Stimulated activated CD4-positive, alpha-beta T cell treated with anti-CD3 and anti-CD28 coated beads, TNF-alpha, amount 100 ng/mL, for 1 hour (primary cell): ENCODE data around the gene SLFN11.
"Not testable (repeated sequence)": the region's sequence is repeated elsewhere in the genome, so short reads cannot be mapped to it uniquely, and the experiment has no call there.

Experiments used
- DNase-seq, 3 donors: peaks; one replicate each; pipeline ENCODE4 v3.0.0-alpha.2; 2020; ENCODE audit warnings: low read depth in 3 of 3, low spot score in 1 of 3

Gene SLFN11

DNA sequence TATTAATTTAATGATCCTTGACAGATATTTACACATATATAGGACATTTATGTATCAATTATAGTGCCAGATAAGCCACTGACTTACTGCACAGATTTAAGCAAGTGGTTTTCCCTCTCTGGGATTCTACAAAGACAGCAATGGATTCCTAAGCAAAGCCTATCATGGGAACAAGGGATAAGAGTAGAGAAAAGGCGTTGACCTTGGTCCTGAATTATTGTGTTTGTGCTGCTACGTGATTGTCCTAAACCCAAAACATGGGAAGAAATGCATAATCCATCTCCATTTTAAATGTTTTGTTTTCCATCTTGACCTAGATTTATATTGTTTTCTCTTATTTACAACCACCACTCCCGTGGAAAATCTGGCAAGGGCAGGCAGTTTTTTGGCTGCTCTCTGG lies 14.0 kb downstream of the SLFN11 start:
- DNase-seq: no peak

- no peak for DNase-seq
Measured at GRCh38 chr17:35352284-35352683, 21.1 kb downstream of the SLFN11 start.

DNA sequence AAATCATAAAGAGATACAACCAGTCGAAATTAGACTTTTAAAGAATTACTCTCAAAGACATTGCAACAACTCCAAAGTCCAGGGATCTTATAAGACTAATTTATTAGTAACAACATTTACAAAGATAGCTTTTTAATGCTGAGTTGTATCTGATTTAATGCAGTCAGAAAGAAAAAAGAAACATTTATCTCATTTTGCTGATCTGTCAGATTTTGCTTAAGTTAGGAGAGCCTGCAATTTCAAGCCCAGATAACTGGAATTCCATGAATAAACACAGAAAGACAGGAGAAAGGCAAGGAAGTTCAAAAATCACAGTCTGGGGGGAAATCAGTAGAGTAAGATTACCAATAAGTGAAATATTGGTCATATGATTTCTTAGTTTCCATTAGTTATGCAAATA lies 22.9 kb downstream of the SLFN11 start:
- no peak for DNase-seq

- DNase-seq: no peak
Measured at GRCh38 chr17:35345926-35346771, 27.3 kb downstream of the SLFN11 start.

DNA sequence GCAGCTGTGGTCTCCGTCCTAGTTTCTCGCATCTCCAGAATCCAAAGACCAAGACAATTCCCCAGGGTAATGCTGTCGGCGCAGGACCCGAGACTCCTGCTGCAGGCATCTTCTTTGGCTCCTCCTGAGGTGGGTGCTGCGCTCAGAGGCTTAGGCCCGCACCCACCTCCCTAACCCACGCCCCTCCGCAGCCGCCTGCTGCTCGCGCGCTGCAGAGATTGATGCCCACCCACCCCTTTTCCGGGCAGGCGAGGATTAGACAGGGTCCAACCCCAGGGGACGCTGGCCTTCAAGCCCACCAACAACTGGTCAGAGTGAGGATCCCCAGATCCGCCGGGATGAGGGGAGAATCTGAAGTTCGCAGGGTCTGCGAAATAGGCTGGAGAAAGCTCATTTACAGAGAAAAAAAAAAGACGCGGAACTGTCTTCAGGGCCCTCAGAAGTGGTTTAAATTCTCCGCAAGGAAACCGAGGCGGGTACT lies 27.9 kb downstream of the SLFN11 start:
- no peak for DNase-seq

DNA sequence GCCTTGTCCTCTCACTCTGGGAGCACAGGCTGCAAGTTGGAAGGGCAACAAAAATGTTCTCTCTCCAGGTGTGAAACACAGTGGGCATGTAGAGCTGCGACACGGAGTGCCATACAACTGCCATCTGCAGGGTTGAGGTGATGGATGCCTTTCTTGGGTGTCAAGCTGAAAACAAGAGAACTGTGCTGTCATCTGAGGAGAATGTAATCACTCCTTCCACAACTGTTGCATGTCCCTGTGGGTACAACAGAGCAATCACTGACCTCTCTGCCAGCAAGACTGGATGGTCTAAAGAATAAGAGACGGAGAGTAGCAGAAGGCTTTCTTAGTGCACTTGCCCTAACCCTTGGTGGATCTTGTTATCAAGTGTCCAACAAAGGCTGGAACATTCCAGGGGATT lies 29.2 kb downstream of the SLFN11 start:
- DNase-seq: no peak

DNA sequence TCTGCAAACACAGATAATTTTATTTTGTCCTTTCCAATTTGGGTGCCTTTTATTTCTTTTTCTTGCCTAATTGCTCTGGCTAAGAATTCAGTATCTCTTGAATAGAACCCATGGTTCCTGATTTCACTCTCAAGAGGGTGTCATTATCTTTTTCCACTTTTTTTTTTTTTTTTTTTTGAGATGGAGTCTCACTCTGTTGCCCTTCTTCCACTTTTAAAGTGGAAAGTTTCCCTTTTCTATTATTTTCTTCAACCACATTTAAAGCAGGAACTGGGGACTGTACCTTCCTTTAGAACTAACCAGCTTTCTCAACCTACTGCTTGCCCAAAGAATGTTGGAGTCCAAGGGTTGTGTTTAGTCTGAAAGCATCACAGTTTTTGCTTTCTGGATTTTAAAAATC lies 31.1 kb downstream of the SLFN11 start:
- DNase-seq: no peak

- no peak for DNase-seq
Measured at GRCh38 chr17:35341411-35341992, 31.9 kb downstream of the SLFN11 start.

DNA sequence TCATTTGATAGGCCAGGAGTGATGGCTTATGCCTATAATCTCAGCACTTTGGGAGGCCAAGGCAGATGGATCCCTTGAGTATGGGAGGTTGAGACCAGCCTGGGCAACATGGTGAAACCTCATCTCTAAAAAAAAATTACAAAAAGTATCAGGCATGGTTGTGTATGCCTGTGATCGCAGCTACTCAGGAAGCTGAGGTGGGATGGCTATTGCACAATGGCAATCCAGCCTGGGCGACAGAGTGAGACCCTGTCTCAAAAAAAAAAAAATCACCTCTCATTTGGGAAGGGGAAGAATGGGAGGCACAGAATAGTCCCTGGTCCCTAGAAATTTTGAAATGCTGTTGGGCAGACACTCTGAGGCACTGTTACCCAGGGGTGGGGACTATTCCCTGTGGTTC lies 35.2 kb downstream of the SLFN11 start:
- DNase-seq: no peak

GRCh38 chr17:35337364-35337763 lies 36.1 kb downstream of the SLFN11 start:
- DNase-seq: no peak

DNA sequence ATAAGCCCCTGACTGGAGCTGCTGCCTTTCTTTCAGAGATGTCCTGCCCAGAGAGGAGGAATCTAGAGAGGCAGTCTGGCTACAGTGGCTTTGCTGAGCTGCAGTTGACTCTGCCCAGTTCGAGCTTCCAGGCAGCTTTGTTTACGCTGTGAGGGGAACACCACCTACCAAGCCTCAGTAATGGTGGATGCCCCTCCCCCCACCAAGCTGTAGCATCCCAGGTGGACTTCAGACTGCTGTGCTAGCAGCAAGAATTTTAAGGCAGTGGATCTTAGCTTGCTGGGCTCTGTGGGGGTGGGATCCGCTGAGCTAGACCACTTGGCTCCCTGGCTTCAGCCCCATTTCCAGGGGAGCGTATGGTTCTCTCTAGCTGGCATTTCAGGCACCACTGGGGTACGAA lies 39.8 kb downstream of the SLFN11 start:
- not testable (repeated sequence) for DNase-seq

GRCh38 chr17:35322749-35323148 lies 50.7 kb downstream of the SLFN11 start:
- DNase-seq: no peak

DNA sequence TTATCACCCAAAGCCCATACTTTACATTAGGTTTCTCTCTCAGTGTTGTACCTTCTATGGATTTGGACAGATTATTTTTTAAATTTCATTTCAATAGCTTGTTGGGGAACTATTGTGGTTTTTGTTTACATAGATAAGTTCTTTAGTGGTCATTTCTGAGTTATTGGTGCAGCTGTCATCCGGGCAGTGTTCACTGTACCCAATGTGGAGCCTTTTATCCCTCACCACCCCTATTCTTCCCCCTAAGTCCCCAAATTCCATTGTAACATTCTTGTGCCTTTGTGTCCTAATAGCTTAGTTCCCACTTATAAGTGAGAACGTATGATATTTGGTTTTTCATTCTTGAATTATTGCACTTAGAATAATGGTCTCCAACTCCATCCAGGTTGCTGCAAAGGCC lies 57.5 kb downstream of the SLFN11 start:
- no peak for DNase-seq

GRCh38 chr17:35315283-35315682 lies 58.1 kb downstream of the SLFN11 start:
- no peak for DNase-seq

DNA sequence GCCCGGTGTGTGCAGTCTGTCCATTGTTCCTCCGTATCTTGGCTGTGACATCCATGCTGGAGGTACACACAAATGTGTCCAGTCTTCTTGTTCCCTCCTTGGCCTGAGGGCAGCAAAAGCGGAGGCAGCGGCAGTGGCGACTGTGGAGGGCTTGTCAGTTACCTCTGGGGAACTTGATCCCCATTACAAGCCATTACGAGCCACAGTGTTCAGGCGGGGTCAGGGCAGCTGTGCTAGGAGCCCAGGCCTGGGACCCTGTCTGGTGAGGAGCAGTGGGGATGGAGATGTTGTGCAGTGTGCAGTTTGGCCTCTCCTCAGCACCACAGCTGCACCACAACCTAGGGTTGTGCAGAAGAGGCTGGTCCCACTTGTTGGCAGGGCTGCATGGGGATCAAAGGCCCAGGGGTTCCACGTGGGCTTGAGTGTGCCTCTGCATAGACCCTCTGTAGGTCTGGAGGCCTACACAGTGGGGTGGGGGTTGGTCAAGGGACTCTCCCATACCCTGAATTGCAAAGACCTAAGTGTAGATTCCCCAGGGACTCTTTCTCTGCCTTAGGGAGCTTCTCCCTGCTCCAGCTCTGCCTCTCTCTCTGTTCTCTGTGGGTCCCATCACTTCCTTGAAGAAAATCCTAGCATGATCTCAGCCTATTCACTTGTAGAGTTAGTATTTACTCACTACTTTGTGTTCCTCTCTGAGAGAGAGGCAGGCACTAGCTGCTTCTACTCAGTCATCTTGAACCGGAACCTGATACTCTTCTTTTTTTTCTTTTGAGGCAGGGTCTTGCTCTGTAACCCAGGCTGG lies 58.8 kb downstream of the SLFN11 start:
- no peak for DNase-seq

DNA sequence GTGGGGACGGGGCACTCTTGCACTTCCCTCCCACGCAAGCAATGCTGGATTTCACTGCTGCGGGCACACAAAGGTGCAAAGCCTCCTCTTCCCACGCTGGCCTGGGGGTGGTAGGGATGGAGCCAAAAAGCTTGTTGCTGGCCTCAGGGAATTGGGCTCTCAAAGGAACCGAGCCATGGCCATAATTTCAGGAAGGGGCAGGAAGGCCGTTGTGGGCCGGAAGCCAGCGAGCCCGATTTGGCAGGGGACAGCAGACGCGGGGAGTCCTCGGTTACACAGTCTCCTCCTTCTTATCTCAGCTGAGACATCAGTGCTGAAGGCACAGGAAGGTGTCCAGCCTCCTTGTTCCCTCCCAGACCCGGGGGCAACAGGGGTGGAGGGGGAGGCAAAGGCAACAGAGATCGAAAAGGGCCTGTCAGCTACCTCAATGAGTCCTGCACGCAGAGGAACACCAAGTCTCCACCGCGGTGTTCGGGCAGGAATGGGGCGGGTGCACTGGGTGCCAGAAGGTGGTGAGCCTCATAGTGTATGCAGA lies 59.5 kb downstream of the SLFN11 start:
- no peak for DNase-seq

GRCh38 chr17:35312790-35313711 lies 60.4 kb downstream of the SLFN11 start:
- DNase-seq: peak; percentile 39 to 67 (median 51)

DNA sequence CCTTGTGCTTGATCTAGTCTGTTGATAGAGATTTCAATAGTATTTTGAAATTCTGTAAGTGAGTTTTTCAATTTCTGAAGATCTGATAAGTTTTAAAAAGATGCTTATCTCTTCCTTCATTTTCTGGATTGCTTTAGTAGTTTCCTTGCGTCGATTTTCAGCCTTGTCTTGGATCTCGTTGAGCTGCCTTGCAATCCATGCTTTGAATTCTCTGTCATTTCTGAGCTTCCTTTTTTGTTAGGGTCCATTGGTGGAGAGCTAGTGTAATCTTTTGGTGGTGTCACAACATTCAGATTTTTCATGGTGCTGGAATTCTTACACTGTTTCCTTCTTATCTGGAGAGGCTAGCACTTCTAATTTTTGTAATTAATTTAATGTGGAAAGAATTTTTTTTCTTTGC lies 61.1 kb downstream of the SLFN11 start:
- no peak for DNase-seq

- not testable (repeated sequence) for DNase-seq
Measured at GRCh38 chr17:35309345-35309744, 64.1 kb downstream of the SLFN11 start.
